ENCODE measurements around the gene P3H1.

The P3H1 gene

DNA sequence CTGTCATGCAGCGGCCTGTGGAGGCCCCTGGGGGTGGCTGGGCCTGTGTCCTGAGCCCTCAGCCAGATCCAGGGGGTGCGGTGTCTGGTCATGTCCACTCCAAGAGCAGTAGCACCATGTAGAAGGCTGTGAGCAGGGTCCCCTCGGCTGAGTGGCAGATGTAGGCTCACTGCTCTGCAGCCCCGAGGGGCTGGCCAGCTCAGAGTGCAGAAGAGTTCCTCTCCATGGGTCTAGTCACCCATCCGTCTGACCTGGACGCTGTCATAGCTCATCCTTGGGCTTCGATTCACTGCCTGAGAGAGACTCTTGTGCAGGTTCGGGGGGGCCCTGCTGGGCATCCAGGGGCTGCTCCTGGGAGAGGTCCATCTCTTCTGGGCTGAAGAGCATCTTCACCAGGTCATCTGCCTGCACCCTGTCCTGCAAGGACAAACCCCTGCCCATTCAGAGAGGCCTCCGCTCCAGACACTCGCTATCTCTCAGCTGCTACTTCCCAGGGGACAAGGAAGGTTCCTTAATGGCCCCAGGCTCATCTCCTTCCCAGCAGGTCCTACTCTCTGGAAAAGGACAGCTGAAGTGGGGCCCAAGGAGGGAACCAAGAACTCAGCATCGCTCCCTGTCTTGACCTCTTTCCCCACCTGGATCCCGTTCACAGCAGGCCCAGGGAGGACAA is 20.3 kb downstream of the P3H1 start:
- no peak for DNase-seq (ENCODE audit: low read depth in 1 of 2, low spot score in 1 of 2)

DNA sequence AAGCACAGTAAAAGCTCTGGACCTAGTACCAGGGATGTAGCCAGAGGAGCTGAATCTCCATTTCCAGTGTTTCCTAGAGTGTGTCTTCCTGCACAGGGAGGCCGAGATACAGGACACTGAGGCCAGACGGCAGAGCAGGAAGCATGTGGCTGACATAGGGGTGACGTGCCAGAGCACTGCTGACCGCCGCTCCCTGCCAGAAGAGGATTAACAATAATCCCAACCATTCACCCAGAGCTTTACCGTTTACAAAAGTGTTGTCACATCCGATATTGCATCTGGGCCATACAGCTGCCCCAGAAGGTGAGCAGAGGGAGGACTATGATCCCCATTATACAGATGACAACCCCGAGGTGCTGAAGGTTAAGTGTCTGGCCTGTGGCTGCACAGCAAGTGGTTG is 21.0 kb downstream of the P3H1 start:
- no peak for DNase-seq (ENCODE audit: low read depth in 1 of 2, low spot score in 1 of 2)

DNA sequence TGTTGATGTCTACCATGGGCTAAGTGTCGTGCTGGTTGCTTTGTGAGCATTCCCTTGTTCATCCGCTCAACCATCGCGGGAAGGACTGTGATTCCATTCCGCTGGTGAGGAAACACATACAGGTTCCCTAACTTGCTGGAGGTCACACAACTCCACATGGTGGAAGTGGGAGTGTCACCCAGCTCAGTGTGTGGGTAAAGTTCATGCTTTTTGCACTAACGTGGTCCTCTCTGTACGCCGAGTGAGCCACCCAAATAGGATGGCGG is 22.7 kb downstream of the P3H1 start:
- DNase-seq (ENCODE audit: low read depth in 1 of 2, low spot score in 1 of 2) = no peak

DNA sequence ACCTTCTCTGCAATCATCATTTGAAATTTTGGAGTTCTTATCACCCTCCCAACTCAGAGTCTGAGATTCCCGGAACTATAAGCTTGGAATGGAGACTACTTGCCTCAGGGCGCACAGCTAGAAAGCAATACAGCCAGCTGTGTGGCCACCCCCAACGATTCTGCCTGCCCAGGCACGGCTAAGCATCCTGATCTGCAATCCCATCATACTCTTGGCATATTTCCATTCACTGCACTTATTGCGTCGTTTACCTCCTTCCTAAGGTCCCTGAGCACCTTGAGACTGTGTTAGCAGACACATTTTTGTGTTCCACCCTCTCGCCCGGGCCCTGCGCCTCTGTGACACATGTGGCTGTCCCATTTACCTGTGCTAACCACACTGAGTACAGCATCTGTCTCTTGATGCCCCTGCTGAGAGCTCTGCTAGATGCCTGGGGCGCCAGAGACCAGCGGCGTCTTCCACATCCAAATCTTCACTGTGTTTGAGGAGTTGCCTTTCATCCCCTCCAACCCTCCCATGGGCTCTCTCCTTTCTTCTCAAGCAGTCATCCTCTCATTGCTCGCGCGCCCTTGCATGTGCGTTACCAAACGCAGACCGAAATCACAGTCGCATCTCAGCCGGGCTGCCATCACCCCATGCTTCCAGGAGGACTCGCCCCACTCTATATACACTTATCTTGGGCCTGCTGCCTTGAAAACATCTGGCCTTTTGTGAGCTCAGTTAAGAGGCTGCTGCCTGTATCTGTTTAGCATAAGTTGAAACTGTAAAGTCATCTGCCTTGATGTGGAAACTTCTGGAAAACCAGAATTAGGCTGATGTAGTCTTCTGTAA is 23.3 kb downstream of the P3H1 start:
- DNase-seq (ENCODE audit: low read depth in 1 of 2, low spot score in 1 of 2) = no peak

DNA sequence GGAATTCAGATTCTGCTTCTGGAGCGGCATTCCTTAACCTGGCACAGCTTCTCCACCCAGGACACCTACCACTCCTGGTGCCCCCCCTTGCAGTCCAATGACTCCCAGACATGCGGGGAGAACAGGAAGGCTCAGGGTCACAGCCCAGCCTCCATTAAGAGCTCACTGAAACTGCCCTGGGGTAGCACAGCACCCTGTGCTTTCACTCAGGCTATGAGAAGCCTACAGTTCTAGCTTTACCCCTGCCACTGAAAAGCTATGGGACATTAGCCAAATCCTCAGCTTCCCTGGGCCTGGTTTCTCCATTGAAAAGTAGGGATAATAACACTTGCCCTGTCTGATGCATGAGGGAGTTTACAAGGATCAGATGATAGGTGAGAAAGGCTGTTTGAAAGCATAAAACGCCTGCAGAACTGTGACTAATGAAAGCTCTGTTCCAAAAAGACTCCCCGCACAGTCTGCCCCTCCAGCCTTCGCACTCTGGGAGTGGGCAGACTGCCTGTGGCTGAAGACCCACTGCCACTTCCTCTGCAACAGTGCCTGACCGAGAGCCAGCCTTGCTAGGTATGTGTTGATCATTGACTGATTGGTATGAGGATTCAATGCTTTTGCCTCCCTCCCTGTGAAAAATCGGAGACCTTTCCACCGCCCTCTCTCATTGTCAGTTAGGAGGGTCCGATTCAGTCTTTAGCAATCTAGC is 24.1 kb downstream of the P3H1 start:
- no peak for DNase-seq (ENCODE audit: low read depth in 1 of 2, low spot score in 1 of 2)

DNA sequence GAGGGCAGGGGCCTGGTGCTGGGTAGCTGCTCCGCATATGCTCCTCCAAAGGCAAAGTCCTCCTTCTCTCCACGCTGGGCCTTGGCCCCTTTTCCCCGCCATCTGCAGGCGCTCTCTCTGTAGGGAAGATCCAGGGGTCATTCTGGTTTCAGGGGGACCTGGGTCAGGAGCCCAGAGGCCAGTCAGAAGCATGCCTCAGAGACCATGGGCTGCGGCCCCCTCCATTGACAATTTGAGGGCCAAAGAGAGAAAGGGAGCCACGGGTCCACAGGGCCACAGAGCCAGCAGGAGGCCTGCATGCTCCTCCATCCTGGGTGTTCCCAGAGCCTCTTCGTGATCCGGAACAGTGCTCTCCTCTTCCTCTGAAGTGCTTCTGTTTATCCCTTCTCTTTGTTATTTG is 24.7 kb downstream of the P3H1 start:
- DNase-seq (ENCODE audit: low read depth in 1 of 2, low spot score in 1 of 2) = no peak

DNA sequence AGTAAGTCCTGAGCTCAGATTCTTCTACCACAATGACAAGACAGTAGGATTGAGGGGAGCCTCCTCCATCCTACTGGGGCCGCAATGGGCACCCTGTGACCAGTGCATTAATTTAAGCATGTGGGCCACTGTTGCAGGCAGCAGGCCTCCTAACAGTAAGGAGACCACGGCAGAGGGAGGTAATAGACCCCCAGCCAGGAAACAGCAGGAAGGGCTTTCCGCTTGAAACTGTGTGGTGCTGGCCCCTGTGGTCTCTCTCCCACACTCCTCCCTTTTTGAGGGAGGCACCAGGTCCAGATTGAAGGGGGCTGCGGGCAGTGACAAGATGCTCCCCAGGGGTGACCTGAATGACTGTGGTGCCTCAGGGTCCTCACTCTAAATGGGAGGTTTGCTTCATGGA is 25.1 kb downstream of the P3H1 start:
- no peak for DNase-seq (ENCODE audit: low read depth in 1 of 2, low spot score in 1 of 2)

DNA sequence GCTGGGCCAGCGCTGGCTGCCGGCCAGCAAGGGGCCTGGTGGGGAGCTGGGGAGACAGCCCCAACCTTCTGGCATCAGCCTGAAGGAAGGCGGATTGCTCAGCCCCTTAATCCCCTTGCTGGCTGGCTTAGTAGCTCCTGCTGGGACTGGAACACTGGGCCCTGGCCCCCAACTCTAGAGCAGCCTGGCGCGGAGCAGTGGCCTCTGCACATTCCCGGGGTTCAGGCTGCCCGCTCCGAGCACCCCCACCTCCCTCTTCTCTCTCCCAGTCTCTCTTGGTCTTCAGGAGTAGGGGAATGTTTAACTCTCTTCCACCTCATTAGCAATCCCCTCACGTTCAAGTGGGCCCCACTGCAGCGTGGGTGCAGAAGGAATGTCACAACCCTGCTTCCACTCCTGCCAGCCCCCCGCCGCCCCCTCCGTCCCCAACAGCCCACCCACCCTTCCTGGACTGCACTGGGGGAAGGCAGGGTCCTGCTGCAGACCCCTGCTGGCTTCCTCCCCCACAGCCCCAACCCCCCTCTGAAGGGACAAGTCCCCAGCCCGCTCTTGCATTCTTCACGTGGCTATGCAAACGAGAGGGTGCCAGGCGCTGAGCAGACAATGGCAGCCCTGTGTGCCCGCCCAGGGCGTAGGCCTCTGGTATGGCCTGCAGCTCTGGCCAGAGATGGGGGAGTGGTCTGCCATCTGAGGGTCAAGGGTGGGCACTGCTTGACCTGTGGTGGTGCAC is 25.8 kb downstream of the P3H1 start:
- DNase-seq (ENCODE audit: low read depth in 1 of 2, low spot score in 1 of 2) = no peak

DNA sequence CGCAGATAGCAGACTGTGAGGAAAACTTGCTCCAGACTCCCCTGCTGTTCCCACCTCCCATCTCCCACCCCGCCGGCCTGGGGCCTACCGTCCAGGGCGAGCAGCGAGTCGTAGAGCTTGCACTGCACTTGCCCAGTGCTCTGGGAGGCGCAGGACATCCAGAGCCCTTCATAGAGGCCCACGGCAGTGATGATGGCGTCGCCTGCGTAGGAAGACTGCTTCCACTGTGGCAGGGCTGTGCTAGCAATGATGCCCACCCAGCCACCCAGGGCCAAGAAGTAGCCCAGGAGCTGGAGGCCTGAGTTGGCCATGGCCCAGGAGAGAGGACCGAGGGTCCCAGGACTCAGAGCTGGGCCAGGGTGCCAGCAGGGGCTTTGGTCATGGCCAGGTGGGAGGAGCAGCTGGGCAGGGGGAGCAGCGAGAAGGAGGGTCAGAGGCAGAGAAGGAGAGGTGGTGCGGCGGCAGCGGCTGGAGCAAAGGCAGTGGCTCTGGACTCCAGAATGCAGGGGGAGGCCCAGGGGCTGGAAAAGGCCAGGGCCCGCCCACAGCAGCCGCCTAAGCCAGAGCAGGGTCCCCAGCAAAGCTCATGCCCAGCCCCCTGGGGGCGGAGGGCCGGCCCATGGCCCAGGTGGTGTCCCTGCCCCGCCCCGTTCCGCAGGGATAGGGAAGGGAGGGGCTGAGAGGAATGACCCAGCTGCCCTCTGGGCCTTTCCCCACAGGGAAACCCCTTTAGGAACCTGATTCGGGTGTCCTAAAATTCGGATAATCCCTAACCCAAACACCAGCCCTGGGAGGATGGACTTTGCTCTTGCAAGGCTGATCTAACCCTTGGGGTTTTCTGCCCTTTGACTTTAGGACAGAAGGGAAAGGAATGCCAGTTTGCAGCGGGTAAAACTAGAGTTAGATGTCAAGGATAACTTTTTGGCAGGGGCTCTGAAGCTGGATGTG is 26.8 kb downstream of the P3H1 start, which contains the start of gene CLDN19:
Gene CLDN19 (minus strand): TSS at position 484 of the 948 bp plus-strand sequence. CDS start 173 bp downstream, at position 311.
- no peak for DNase-seq (ENCODE audit: low read depth in 1 of 2, low spot score in 1 of 2)

DNA sequence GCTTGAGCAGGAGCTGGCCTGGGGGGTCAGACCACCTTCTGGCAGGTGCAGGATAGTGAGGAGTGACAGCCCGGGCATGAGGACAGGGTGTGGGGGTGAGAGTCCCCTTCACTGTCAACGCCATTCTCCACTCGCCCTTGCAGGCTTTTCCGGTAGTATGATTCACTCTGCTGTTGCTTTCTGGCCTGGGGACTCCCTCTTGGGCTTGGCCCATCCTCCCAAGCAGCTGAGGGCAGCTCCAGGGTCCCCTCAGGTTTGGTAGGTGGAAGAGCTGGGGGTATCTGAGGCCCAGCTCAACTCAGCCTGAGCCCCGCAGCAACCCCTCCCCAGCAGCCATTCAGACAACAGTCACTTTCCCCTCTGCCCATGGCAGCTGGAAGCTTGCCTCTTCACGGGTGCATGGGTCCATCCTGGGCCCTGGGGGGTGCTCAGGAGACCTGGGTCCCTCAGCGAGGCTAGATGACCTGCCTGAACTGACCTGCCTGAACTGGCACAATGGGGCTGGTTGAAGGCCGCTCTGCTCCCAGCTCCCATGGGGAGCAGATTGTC is 28.1 kb downstream of the P3H1 start:
- no peak for DNase-seq (ENCODE audit: low read depth in 1 of 2, low spot score in 1 of 2)

DNA sequence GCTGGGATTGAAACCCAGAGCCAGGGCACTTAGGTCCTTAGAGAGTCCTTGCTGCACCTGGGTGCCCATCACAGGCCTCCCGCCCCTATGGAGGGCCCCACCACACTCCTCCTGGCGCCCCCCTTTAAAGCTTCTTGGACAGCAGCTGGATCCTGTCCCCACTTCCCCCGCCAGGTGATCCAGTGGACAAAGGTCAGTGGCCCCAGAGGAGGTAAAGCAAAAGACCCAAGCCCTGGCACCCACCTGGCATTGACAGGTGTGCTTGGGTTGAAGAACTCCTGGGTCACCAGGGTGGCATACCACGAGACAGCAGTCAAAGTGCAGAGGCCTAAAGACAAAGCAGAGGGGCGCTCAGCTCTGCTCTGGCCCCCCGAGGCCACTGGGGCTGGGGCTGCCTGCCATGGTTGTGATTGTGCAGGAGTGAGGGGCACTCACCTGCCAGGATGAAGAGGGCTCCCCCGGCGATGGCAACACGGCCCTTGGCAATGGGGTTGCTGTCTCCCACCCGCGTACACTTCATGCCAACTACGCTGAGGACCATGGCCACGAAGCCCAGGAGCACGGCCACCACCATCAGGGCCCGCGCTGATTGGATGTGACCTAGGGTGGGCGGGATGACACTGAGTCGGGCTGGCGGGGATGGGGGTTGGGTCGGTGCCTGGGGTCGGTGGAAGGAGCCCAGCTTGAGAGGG is 28.7 kb downstream of the P3H1 start:
- no peak for DNase-seq (ENCODE audit: low read depth in 1 of 2, low spot score in 1 of 2)

DNA sequence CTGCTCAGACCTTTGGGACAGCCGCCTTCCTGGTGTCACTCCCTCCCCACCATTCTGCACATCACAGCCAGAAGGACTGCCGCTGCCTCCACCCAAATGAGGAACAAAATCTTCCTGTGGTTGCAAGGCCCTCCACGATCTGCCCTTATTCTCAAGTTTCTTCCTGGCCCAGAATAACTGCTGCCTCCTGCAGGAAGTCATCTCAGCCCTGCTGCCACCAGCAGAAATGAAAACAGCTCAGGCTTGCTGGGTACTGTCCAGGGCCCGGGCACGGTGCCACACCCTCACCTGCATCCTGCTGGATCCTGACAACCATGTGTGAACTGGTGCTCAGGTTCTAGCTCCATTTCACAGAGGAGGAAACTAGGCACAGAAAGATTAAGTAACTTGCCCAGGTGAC is 29.6 kb downstream of the P3H1 start:
- no peak for DNase-seq (ENCODE audit: low read depth in 1 of 2, low spot score in 1 of 2)

DNA sequence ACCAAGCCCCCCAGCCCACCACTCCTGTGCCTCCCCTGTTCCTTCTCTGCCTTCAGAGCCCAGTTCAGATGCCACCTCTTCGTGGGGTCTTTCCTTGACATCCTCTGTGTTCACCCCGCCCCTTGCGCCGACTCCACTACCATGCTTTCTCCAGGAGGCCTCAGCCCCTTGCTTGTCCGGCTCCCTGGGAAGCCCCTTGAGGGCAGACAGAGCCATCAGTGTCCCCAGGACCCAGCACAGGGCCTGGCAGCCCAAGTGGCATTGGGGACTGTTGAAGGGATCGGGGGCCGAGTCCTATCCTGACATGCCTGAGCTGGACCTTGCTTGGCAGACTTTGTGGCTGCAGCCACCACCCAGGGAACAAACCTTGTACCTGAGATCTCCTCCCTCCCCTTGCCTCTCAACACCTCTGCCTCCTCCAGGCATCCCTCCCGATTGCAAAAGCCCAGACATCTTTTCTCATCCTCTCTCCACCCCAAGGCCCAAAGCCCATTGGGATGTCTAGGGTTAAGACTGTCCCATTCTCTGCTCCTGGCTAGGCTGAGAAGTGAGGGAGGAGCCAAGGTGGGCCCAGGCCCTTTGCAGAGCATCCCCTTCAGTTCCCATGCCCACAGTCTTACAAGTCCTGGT is 30.1 kb downstream of the P3H1 start:
- no peak for DNase-seq (ENCODE audit: low read depth in 1 of 2, low spot score in 1 of 2)

DNA sequence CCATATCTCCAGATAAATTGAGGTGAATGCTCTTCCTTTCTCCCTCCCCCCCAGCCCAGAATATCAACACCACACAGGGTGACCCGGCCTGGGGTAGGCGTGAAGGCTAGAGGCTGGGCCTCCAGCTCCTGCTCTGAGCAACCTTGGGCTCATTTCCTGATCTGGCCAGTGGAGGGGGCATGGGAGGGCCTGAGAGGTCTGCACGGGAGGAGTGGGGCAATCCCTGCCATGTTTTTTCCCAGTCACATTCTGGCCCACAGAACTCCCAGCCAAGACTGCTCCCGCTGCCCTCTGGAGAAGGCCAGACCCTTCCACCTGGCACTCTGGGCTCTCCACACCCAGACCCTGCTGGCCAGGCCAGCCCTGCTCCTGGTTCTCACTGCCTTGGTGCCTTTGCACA is 30.7 kb downstream of the P3H1 start:
- DNase-seq (ENCODE audit: low read depth in 1 of 2, low spot score in 1 of 2) = no peak

DNA sequence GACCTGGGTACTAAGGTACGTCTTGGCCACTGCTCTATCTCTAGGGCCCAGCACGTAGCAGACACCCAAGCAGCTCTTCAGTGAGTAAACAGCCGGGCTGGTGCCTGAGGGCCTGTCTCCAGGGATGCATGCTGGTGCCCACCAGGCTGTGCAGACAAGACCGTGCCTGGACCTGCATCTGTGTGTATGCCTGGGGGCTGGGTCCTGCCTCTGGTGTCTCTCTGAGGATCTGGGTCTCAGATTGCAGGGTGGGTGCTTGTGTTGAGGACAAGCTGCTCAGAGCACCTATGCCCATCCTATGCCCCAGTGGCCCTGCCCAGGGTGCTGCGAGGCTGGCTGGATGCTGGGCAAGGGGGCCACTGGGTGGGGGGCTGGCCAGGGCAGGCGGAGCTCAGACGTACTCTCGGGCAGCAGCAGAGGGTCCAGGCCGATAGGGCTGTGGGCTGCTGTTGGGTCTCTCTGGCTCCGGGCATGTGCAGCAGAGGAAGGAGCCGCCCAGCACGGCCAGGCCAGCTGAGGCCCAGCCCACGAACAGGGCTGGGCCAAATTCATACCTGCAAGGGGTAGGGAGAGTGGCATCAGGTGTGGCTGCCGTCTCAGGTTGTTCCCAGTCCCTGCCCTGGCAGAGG is 31.2 kb downstream of the P3H1 start:
- DNase-seq (ENCODE audit: low read depth in 1 of 2, low spot score in 1 of 2) = no peak

DNA sequence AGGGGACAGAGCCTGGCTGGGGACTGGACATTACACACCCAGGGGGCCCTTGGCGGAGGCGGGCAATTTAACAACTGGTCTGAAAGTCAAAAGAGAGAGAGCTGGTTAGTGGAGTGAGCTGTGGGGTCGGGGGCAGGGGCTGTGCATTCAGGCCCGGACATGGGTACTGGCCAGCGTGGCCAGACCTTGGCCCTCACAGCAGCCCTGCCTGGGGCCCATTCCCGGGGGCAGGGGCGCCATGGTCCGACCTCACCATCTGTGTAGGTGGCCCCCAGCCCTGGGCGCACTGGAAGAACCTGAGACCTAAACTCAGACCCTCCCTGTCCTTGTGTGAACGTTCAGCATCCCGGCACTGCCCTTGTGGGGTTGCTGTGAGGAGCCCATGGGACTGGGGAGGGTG is 31.8 kb downstream of the P3H1 start:
- no peak for DNase-seq (ENCODE audit: low read depth in 1 of 2, low spot score in 1 of 2)

DNA sequence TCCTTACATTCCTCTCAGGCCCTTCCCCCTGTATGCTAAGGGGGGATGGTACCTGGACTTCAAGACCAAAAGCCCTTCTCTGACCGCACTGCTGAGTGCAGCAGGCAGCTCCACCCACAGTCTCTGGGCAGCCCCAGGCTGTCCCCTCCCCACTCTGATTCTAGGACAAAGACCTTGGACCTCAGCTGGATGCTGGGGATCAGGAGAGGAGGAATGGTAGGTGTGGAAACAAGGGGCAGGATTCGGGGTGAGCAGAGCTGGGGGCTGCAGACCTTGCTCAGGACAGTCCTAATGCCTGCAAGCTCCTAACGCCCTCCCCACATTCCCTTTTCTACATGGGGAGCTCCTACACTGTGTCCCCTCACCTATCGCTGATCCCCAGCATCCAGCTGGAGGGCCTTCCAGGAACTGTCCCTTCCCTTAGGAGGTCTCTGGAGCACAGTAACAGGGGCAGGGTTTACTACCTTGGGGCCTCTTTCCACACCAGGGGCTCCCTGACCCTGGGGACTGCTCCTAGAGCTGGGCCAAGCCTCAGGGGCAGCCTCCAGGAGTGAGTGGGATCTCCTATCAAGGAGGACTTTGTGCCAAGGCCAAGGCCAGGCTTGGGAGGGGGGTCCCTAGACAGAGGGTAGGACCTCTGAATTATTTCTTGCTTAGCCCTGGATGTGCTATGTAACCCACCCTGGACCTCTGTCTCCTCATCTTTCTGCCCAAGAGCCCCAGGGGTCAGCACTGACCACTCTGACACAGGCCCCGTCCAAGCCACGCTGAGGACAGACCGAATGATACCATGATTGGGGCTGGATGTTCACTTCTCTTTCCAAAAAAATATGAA is 32.4 kb downstream of the P3H1 start:
- no peak for DNase-seq (ENCODE audit: low read depth in 1 of 2, low spot score in 1 of 2)
